Sigmoid colon (tissue), 7 donors: ENCODE results near the gene PPP4R2. TPM values are rescaled to one million over a fixed set of nuclear protein-coding genes. Genes with fewer than 3 reads are reported as not detected.

Experiments
- DNase-seq: peaks from one replicate; pipeline ENCODE4 v3.0.0-alpha.2; 2019
- H3K27ac ChIP-seq, 4 donors: fragments of 200-600 bp; sonication (generic); one replicate each; pipeline ENCODE4 v1.5.1; 2016 to 2019; ENCODE audit warnings: mild to moderate bottlenecking in 1 of 4
- H3K27me3 ChIP-seq, 3 donors: fragments of 200-600 bp; sonication (generic); one replicate each; pipeline ENCODE4 v1.5.1; 2019; ENCODE audit warnings: mild to moderate bottlenecking in 1 of 3
- H3K36me3 ChIP-seq, 4 donors: fragments of 200-600 bp; sonication (generic); one replicate each; pipeline ENCODE4 v1.5.1; 2016 to 2019
- H3K4me1 ChIP-seq, 4 donors: fragments of 200-600 bp; sonication (generic); one replicate each; pipeline ENCODE4 v1.5.1; 2017 to 2019
- H3K4me3 ChIP-seq, 4 donors: fragments of 200-600 bp; sonication (generic); one replicate each; pipeline ENCODE4 v1.5.1; 2017 to 2019; ENCODE audit warnings: mild to moderate bottlenecking in 2 of 4, moderate library complexity in 1 of 4
- H3K9me3 ChIP-seq, 4 donors: fragments of 200-600 bp in 3 of 4; sonication (generic) in 3 of 4; one replicate each; pipeline versions ENCODE4 v1.5.1 to v1.6.1; 2013 to 2019
- EP300 ChIP-seq, 4 donors: sonication (generic); formaldehyde crosslinking; IDR thresholded peaks; one replicate each; pipeline ENCODE4 v1.6.1; 2017; ENCODE audit warnings: antibody characterized with exemption in 4 of 4
- POLR2A ChIP-seq, 2 donors: fragments of 450-650 bp; IDR thresholded peaks; one replicate each; pipeline ENCODE4 v1.6.1; 2016; ENCODE audit warnings: antibody characterized with exemption in 2 of 2, mild to moderate bottlenecking in 2 of 2, moderate library complexity in 2 of 2
- POLR2AphosphoS5 ChIP-seq, 4 donors: sonication (generic); formaldehyde crosslinking; IDR thresholded peaks; one replicate each; pipeline ENCODE4 v1.6.1; 2017; ENCODE audit warnings: antibody characterized with exemption in 4 of 4
- WGBS, 2 donors: extraction: QIAGEN DNeasy Blood & Tissue Kit; methylation state at CpG; one replicate each; pipeline ENCODE4 v1.1.7; 2013; 5-methylcytosine and 5-hydroxymethylcytosine counted together
- intact Hi-C: fragments of 100-400 bp; cut with DNase I; formaldehyde crosslinking; loops from one replicate; pipeline ENCODE4 v1.15.1; 2023
- polyA plus RNA-seq, 3 donors: library from polyadenylated mRNA; stranded (reverse); fragments of 200-250 nt; gene quantifications; one replicate each; pipeline ENCODE4 v1.2.3, GENCODE V29; 2013
- total RNA-seq, 4 donors: library from RNA; depleted of rRNA; stranded (reverse); fragments of >200 nt; gene quantifications; one replicate each; pipeline ENCODE4 v1.1.0, GENCODE V29; 2016
- TF ChIP-seq, protein P1 (sequence below), 4 experiments: fragments of 450-650 bp in 3 of 4; fragments of 200-600 bp in 1 of 4; IDR thresholded peaks; one replicate each; pipeline ENCODE4 v1.5.1; 2016 to 2019; ENCODE audit warnings: antibody characterized with exemption in 4 of 4, mild to moderate bottlenecking in 3 of 4, moderate library complexity in 2 of 4
- donor health status: healthy with polysubstance abuse.
- donor health status: Bipolar disorder and iron deficiency.
- donor health status: healthy.

The PPP4R2 gene
- total and polyA plus RNA-seq, 7 donors: 20.3 to 53.2 (median 33.4) TPM

DNA sequence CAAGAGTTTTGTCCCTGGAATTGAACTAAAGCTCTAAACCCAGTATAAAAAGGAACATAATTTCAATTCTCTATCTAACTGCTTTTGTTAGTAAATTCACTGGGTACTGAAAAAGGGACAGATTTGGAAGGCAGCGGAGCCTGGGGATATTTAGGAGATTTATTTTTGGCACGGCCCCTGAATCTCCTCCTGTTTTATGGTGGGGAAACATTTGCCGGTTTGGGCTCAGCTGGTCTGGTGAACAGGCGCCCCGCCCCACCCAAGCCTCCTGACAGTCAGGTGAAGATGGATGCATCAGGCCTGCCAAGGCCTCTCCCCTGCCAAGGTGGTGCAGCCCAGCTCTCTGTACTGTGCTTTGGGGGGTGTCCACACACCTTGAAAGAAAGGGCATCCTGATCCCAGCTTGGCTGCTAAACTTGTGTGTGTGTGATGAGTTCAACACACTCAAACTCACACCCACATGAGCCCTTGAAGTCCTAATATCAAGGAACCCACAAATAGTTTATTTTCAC is 111.1 kb downstream of the PPP4R2 start:
- TF ChIP-seq, protein P1, sequence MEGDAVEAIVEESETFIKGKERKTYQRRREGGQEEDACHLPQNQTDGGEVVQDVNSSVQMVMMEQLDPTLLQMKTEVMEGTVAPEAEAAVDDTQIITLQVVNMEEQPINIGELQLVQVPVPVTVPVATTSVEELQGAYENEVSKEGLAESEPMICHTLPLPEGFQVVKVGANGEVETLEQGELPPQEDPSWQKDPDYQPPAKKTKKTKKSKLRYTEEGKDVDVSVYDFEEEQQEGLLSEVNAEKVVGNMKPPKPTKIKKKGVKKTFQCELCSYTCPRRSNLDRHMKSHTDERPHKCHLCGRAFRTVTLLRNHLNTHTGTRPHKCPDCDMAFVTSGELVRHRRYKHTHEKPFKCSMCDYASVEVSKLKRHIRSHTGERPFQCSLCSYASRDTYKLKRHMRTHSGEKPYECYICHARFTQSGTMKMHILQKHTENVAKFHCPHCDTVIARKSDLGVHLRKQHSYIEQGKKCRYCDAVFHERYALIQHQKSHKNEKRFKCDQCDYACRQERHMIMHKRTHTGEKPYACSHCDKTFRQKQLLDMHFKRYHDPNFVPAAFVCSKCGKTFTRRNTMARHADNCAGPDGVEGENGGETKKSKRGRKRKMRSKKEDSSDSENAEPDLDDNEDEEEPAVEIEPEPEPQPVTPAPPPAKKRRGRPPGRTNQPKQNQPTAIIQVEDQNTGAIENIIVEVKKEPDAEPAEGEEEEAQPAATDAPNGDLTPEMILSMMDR (IDR thresholded peaks at IDR 0.05): no peak
- TF ChIP-seq POLR2A (IDR thresholded peaks at IDR 0.05) (no peak), EP300 (IDR thresholded peaks at IDR 0.05) (no peak), POLR2AphosphoS5 (IDR thresholded peaks at IDR 0.05) (no peak)
- no peak overlapping the region for H3K27ac ChIP-seq
- H3K4me3 ChIP-seq: no peak overlapping the region
- DNase-seq: no peak
- H3K27me3 ChIP-seq: no peaks in the 10 kb centered on the region
- H3K36me3 ChIP-seq: no peaks in the 10 kb centered on the region
- 47 to 72% methylated on average over 5 of the region's 5 CpGs for WGBS, 2 donors
- H3K4me1 ChIP-seq: no peaks in the 10 kb centered on the region
- intact Hi-C loops: no loop called here
- no peaks in the 10 kb centered on the region for H3K9me3 ChIP-seq

DNA sequence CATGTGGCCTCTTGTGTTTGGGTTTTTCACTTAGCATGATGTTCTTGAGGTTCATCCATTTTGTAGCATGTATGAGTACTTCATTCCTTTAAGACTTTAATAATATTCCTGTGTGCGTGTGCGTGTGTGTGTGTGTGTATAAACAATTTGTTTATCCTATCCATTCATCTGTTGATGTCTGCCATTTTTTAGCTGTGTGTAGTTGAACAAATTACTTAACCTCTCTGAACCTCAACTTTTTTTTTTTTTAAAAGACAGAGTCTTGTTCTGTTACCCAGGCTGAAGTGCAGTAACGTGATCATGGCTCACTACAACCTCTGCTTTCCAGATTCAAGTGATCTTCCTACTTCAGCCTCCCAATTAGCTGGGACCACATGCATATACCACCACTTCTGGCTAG is 112.1 kb downstream of the PPP4R2 start:
- WGBS, 2 donors: 90 to 97% methylated on average over 3 of the region's 3 CpGs
- Histone ChIP-seq H3K9me3 (no peaks in the 10 kb centered on the region), H3K27me3 (no peaks in the 10 kb centered on the region), H3K4me3 (no peak overlapping the region), H3K4me1 (no peaks in the 10 kb centered on the region), H3K36me3 (no peaks in the 10 kb centered on the region), H3K27ac (no peak overlapping the region)
- no peak for DNase-seq
- no peak for TF ChIP-seq EP300 (IDR thresholded peaks at IDR 0.05)
- TF ChIP-seq, protein P1 (IDR thresholded peaks at IDR 0.05): no peak
- no peak for TF ChIP-seq POLR2AphosphoS5 (IDR thresholded peaks at IDR 0.05)
- TF ChIP-seq POLR2A (IDR thresholded peaks at IDR 0.05): no peak
- intact Hi-C loops: no loop called here

DNA sequence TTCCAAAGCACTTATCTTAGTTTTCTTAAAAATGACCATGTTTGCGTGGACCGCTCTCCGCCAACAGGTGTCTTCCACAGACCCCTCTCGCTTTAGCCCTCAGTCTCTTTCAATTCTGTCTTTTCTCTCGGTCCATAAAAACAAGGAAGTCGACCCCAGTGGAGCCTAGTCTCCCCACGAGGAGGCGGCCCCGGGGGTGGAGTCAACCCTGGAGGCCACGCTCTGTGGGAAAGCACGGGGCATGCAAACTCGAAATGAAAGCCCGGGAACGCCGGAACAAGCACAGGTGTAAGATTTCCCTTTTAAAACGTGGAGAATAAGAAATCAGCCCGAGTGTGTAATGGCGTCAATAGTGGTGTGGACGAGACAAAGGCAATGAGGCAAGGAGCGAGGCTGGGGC is 113.9 kb downstream of the PPP4R2 start:
- TF ChIP-seq, protein P1 (IDR thresholded peaks at IDR 0.05): no peak
- intact Hi-C loops: no loop called here
- no peak for DNase-seq
- Histone ChIP-seq H3K27ac (no peak overlapping the region), H3K4me3 (no peak overlapping the region), H3K4me1 (no peaks in the 10 kb centered on the region), H3K36me3 (no peaks in the 10 kb centered on the region), H3K27me3 (no peaks in the 10 kb centered on the region), H3K9me3 (no peaks in the 10 kb centered on the region)
- WGBS, 2 donors: 89 to 92% methylated on average over 20 of the region's 20 CpGs

GRCh38 chr3:73114711-73115110 is 118.1 kb downstream of the PPP4R2 start:
- Histone ChIP-seq H3K36me3 (no peaks in the 10 kb centered on the region), H3K4me1 (no peaks in the 10 kb centered on the region), H3K9me3 (no peaks in the 10 kb centered on the region), H3K4me3 (no peak overlapping the region), H3K27ac (no peak overlapping the region), H3K27me3 (no peaks in the 10 kb centered on the region)
- 87 to 90% methylated on average over 3 of the region's 3 CpGs for WGBS, 2 donors
- TF ChIP-seq, protein P1 (IDR thresholded peaks at IDR 0.05): no peak
- TF ChIP-seq POLR2AphosphoS5 (IDR thresholded peaks at IDR 0.05) (no peak), EP300 (IDR thresholded peaks at IDR 0.05) (no peak), POLR2A (IDR thresholded peaks at IDR 0.05) (no peak)
- intact Hi-C loops: no loop called here
- DNase-seq: no peak

- 86 to 87% methylated on average over 2 of the region's 2 CpGs for WGBS, 2 donors
These were observed 119.2 kb downstream of the PPP4R2 start for GRCh38 chr3:73115806-73116205.

More at GRCh38 chr3:73115806-73116205, 119.2 kb downstream of the PPP4R2 start:
- H3K27me3 ChIP-seq: no peaks in the 10 kb centered on the region
- no peak for TF ChIP-seq POLR2A (IDR thresholded peaks at IDR 0.05)
- TF ChIP-seq POLR2AphosphoS5 (IDR thresholded peaks at IDR 0.05): no peak
- TF ChIP-seq EP300 (IDR thresholded peaks at IDR 0.05): no peak
- TF ChIP-seq, protein P1 (IDR thresholded peaks at IDR 0.05): no peak
- no peaks in the 10 kb centered on the region for H3K36me3 ChIP-seq
- H3K27ac ChIP-seq: no peak overlapping the region
- no peak overlapping the region for H3K4me3 ChIP-seq
- no peaks in the 10 kb centered on the region for H3K4me1 ChIP-seq
- no peaks in the 10 kb centered on the region for H3K9me3 ChIP-seq
- no peak for DNase-seq
- intact Hi-C loops: no loop called here
